HG03558 (cell line): ENCODE results near the gene SOX6.

Source experiments
- ATAC-seq: cut with Tn5 transposase; IDR thresholded peaks from one replicate; pipeline ENCODE4 v1.9.1; 2021; ENCODE audit warnings: moderate number of reproducible peaks; ENCODE audit not compliant: unreplicated experiment; ENCODE audit errors: extremely low read depth

Gene SOX6

GRCh38 chr11:15943418-15944197, 412.7 kb downstream of the SOX6 start:
- ATAC-seq, result no peak

- no peak for ATAC-seq
These were observed 413.4 kb downstream of the SOX6 start for GRCh38 chr11:15942936-15943335.

GRCh38 chr11:15942126-15942525, 414.2 kb downstream of the SOX6 start:
- no peak for ATAC-seq

GRCh38 chr11:15941206-15941770, 415.1 kb downstream of the SOX6 start:
- ATAC-seq, result no peak

GRCh38 chr11:15940462-15941205, 415.7 kb downstream of the SOX6 start:
- ATAC-seq, result no peak

- no peak for ATAC-seq
These were observed 417.4 kb downstream of the SOX6 start for GRCh38 chr11:15938983-15939382.

- ATAC-seq, result no peak
These were observed 418.2 kb downstream of the SOX6 start for GRCh38 chr11:15938121-15938611.

GRCh38 chr11:15937601-15938120, 418.7 kb downstream of the SOX6 start:
- ATAC-seq, result no peak

GRCh38 chr11:15936011-15936410, 420.3 kb downstream of the SOX6 start:
- no peak for ATAC-seq

GRCh38 chr11:15935373-15935772, 421.0 kb downstream of the SOX6 start:
- no peak for ATAC-seq

GRCh38 chr11:15933886-15934625, 422.3 kb downstream of the SOX6 start:
- ATAC-seq, result no peak

GRCh38 chr11:15932417-15932816, 423.9 kb downstream of the SOX6 start:
- no peak for ATAC-seq

GRCh38 chr11:15931497-15931896, 424.8 kb downstream of the SOX6 start:
- no peak for ATAC-seq

- no peak for ATAC-seq
These were observed 425.8 kb downstream of the SOX6 start for GRCh38 chr11:15930442-15931025.

GRCh38 chr11:15929371-15929901, 426.9 kb downstream of the SOX6 start:
- ATAC-seq, result no peak

- no peak for ATAC-seq
These were observed 428.5 kb downstream of the SOX6 start for GRCh38 chr11:15927864-15928217.

- ATAC-seq, result no peak
These were observed 429.0 kb downstream of the SOX6 start for GRCh38 chr11:15927196-15927863.

GRCh38 chr11:15926071-15926470, 430.3 kb downstream of the SOX6 start:
- ATAC-seq, result no peak

- no peak for ATAC-seq
These were observed 433.2 kb downstream of the SOX6 start for GRCh38 chr11:15923183-15923582.
